Endometrial microvascular endothelial cells (primary cell): ENCODE data around the gene ADH7. TPM values are rescaled to one million over a fixed set of nuclear protein-coding genes. Genes with fewer than 3 reads are reported as not detected.
"Not testable (repeated sequence)": the region's sequence is repeated elsewhere in the genome, so short reads cannot be mapped to it uniquely, and the experiment has no call there.

Experiments used
- in situ Hi-C: cut with HindIII; loops from 2 replicates; pipeline ENCODE4 v1.10.0; 2017; ENCODE audit warnings: low sequenced_read_pairs, low pct_unique_long_range_greater_than_20kb; ENCODE audit errors: inconsistent ontology term
- total RNA-seq: library from RNA; depleted of rRNA; stranded (reverse); fragments of >200 nt; gene quantifications from one replicate; pipeline ENCODE4 v1.2.3, GENCODE V29; 2015; ENCODE audit errors: inconsistent ontology term

ADH7 gene
- total RNA-seq, 1 donor from 2014 or later = not detected

- in situ Hi-C loops = no loop called here
These were observed 1.3 kb upstream of the ADH7 start for GRCh38 chr4:99436462-99436861.

- in situ Hi-C loops = no loop called here
These were observed 5.0 kb downstream of the ADH7 start for GRCh38 chr4:99430106-99430505.

DNA sequence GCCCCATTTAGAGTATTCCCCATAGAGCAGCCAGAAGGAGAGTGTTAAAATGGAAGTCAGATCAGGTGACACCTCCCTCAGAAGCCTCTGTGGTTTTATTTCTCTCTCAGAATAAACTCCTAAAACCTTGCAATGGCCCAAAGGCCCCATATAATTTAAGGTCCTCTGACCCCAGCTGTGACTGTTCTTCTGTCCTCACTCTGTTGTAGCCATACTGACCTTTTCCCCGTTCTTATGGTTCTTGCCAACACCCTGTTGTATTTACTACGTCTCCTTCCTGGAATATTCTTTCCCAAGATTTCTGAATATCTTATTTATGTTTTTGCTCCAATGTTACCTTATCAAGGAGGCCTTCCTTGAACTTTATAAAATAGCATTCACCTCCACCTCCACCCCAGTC, 18.0 kb downstream of the ADH7 start:
- in situ Hi-C loops = no loop called here

DNA sequence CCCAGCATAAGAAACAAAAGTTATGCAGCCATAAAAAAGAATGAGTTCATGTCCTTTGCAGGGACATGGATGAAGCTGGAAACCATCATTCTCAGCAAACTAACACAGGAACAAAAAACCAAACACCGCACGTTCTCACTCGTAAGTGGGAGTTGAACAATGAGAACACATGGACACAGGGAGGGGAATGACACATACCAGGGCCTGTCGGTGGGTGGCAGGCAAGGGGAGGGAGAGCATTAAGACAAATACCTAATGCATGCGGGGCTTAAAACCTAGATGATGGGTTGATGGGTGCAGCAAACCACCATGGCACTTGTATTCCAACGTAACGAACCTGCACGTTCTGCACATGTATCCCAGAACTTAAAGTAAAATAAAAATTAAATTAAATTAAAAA, 19.4 kb downstream of the ADH7 start:
- in situ Hi-C loops = not testable (repeated sequence)

DNA sequence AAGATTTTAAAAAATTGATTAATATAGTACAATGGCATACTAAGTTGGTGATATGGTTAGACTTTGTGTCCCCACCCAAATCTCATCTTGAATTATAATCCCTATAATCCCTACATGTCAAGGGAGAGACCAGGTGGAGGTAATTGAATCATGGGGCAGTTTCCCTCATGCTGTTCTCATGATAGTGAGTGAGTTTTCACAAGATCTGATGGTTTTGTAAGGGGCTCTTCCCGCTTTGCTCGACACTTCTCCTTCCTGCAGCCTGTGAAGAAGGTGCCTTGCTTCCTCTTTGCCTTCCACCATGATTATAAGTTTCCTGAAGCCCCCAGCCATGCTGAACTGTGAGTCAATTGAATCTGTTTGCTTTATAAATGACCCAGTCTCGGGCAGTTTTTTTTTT, 20.2 kb downstream of the ADH7 start:
- in situ Hi-C loops = not testable (repeated sequence)

GRCh38 chr4:99414401-99414800, 20.7 kb downstream of the ADH7 start:
- in situ Hi-C loops = no loop called here

DNA sequence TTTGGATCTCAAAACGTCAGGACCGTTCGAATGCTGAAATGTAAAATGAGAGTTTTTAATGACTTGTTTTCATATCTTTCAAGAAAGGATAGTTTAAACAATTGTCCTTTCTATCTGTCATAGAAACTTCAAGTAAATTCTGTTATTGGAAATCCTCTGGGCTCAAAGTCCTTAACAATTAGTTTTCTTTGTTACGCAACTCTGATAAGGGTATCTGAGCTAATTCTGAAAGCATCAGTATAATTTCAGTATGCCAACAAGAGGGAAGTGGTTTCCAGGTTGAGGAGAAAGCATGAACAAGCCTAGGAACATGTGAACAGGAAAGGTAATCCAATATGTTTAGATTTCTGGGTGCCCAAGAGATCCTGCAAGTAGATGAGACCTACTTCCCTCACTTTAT, 22.0 kb downstream of the ADH7 start:
- in situ Hi-C loops = no loop called here

GRCh38 chr4:99411041-99411440, 24.1 kb downstream of the ADH7 start:
- in situ Hi-C loops = no loop called here

DNA sequence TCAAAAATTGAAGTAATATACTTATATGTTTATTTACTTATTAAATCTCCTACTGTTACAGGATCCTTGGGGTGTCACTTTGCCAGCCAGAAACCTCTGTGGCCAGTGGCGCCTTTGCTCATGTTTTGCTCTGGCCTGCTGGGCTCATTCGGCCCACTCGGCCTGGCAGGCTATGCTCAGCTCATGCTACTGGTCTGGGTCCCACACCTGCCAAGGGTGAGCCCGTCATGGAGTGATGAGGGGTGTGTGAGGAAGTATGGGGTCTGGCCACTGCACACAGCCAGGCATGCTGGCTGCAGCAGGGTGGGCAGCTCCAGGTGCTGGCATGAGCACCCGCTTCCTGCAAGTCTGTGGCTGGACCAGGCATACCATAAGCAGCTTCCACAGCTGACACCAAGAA, 25.1 kb downstream of the ADH7 start:
- in situ Hi-C loops = no loop called here

- in situ Hi-C loops = no loop called here
These were observed 26.8 kb downstream of the ADH7 start for GRCh38 chr4:99408346-99408745.

GRCh38 chr4:99405433-99406115, 29.6 kb downstream of the ADH7 start:
- in situ Hi-C loops = no loop called here

DNA sequence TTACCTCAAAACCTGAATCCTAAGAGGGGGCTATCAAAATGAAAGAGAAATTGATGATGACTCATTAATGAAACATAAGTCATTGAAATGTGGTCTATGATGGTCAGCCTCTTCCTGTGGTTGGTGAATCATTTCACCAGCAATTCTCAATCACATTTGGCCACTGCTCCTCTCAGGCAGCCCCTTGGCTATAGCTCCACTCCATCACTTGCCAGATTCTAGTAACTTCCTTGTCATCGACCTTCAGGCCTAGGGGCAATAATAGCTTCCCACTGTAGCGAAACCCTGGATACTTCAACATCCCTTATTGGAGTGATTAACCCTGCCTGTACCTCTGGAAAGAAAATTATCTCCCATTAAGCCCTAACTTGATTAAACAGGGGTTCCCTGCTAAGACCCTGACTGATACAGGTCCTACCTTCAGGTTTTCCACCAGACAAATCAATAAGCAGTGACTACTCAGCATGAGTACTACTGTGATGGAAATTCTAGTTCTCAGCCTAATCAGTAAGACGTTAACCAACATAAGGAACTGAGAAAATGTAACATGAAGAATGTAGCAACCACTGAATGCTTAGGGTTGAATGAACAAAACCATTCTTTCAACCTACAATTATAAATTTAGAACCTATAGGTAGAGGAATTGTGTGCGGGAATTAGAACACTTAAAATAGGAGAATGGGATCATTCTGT, 30.4 kb downstream of the ADH7 start:
- in situ Hi-C loops = no loop called here

DNA sequence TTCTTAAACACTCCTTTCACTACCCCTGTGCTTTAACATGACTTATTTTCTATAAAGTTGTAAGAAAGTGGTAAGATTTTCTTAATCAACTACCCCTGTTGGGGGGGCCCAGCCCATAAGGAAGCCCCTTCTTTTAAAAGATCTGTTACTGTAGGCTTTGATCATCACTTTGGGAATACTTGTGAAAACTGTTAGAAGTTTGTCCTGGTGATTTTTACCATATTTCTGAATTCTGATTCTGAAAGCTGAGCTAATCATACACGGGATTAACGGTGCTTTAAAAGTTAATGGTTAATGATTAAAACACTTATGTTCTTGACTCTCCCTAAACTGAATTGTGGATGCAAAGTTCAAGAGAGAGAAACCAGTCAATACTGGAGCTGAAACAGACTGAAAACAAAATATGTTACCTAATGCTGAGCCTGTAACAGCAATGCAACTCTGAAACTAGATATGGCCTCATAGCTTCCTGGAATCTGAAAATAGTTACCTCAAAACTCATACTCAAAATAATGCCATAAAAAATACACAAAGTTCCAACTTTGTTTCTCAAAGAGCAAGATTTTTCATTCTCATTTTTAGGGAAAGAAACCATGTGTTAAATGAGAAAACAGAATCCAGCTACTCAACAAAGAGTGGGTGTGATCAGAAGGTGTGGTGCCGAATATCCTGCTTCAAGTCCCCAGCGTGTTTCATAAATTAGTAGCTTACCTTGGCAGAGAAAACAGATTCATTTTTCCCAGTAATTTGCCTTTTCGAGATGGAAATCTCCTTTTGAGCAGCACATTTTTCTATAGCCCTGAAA, 31.6 kb downstream of the ADH7 start:
- in situ Hi-C loops = no loop called here

- in situ Hi-C loops = no loop called here
These were observed 32.4 kb downstream of the ADH7 start for GRCh38 chr4:99402765-99403164.

DNA sequence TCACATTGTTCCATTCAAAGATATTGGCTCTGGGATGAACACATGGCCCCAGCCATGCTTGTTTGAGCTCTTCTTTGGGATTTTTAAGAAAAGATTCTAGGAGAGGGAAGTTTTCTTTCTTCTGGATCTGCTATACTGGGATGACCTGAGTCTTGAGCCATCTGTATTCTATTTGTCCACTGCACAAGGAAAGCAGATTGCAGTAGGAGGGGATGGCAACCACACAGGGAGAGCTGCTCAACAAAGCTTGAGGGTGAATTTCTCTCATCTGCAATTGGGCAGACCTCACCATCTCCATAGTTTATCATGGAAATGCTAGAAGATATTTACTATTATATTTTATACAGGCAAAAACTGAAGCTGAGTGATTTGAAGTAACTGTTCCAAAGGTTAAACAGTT, 34.3 kb downstream of the ADH7 start:
- in situ Hi-C loops = no loop called here

- in situ Hi-C loops = no loop called here
These were observed 36.1 kb downstream of the ADH7 start for GRCh38 chr4:99399017-99399416.

GRCh38 chr4:99395595-99396364, 39.4 kb downstream of the ADH7 start:
- in situ Hi-C loops = no loop called here

GRCh38 chr4:99394896-99395295, 40.2 kb downstream of the ADH7 start:
- in situ Hi-C loops = no loop called here

DNA sequence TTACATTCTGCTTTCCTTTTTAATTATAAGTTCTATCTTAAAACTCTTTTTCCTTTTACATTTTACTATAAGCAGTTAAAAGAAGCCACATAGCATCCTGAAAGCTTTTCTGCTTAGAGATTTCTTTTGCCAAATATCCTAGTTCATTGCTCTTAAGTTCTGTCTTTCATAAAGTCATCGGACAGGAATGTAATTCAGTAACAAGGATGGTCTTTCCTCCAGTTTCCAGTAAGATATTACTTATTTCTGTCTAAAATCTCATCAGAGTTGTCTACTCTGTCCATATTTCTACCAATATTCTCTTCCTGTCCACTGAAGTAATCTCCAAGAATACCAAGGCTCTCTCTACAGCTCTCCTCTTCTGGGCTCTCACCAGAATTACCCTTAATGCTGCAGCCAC, 45.1 kb downstream of the ADH7 start:
- in situ Hi-C loops = no loop called here
